OCI-LY1 (cell line): ENCODE data around the gene ZNF683.

Source experiments
- H2AFZ ChIP-seq: fragments of 200-600 bp; sonication (generic), shearing (Covaris generic); 2 replicates; pipeline ENCODE4 v1.6.0; 2014; ENCODE audit warnings: antibody characterized with exemption, mild to moderate bottlenecking, low read length
- H3F3A ChIP-seq: fragments of 200-600 bp; sonication (generic), shearing (Covaris generic); 2 replicates; pipeline ENCODE4 v1.6.0; 2014; ENCODE audit warnings: mild to moderate bottlenecking, antibody characterized with exemption, low read length, moderate library complexity; ENCODE audit not compliant: insufficient read depth
- H3K27ac ChIP-seq: fragments of 200-600 bp; sonication (generic); 2 replicates; pipeline ENCODE4 v1.5.1; 2014; ENCODE audit warnings: low read length, mixed run types, mild to moderate bottlenecking, low read depth; ENCODE audit not compliant: poor library complexity, severe bottlenecking
- H3K27me3 ChIP-seq: fragments of 200-600 bp; sonication (generic); 2 replicates; pipeline ENCODE4 v1.6.0; 2014; ENCODE audit warnings: antibody characterized with exemption, mild to moderate bottlenecking, low read length, moderate library complexity; ENCODE audit not compliant: insufficient read depth
- H3K36me3 ChIP-seq: fragments of 200-600 bp; sonication (generic); 2 replicates; pipeline ENCODE4 v1.6.1; 2014; ENCODE audit warnings: mild to moderate bottlenecking, antibody characterized with exemption, low read length, moderate library complexity, mixed read lengths; ENCODE audit not compliant: insufficient read depth
- H3K4me1 ChIP-seq: fragments of 200-600 bp; sonication (generic); 2 replicates; pipeline ENCODE4 v1.5.1; 2014; ENCODE audit warnings: mild to moderate bottlenecking, low read length, moderate library complexity; ENCODE audit not compliant: insufficient read depth, severe bottlenecking
- H3K4me2 ChIP-seq: fragments of 200-600 bp; sonication (generic), shearing (Covaris generic); 2 replicates; pipeline ENCODE4 v1.6.1; 2014; ENCODE audit warnings: low read length
- H3K4me3 ChIP-seq: fragments of 200-600 bp; sonication (generic); 2 replicates; pipeline ENCODE4 v1.5.1; 2014; ENCODE audit warnings: low read length, low read depth, mild to moderate bottlenecking, mixed read lengths; ENCODE audit not compliant: poor library complexity, severe bottlenecking
- H3K79me2 ChIP-seq: fragments of 200-600 bp; shearing (Covaris generic); 2 replicates; pipeline ENCODE4 v1.6.1; 2016; ENCODE audit warnings: mixed run types, low read length, mixed read lengths; ENCODE audit not compliant: insufficient read depth
- H3K9ac ChIP-seq: fragments of 200-600 bp; sonication (generic), shearing (Covaris generic); 2 replicates; pipeline ENCODE4 v1.6.1; 2014; ENCODE audit warnings: mild to moderate bottlenecking, low read length, mixed read lengths
- H3K9me2 ChIP-seq: fragments of 200-600 bp; sonication (generic), shearing (Covaris generic); 2 replicates; pipeline ENCODE4 v1.6.1; 2014; ENCODE audit warnings: low read depth, mild to moderate bottlenecking, low read length, mixed read lengths
- H3K9me3 ChIP-seq: fragments of 200-600 bp; shearing (Covaris generic); 2 replicates; pipeline ENCODE4 v1.6.1; 2014; ENCODE audit warnings: low read length, mixed read lengths
- H4K20me1 ChIP-seq: fragments of 200-600 bp; sonication (generic), shearing (Covaris generic); 2 replicates; pipeline ENCODE4 v1.6.0; 2016; ENCODE audit warnings: mild to moderate bottlenecking, low read length; ENCODE audit not compliant: insufficient read depth
- EZH2 ChIP-seq: fragments of 200-600 bp; sonication (generic), shearing (Covaris generic); IDR thresholded peaks from 2 replicates; pipeline ENCODE4 v1.8.0; 2017; ENCODE audit warnings: borderline replicate concordance, mixed run types, mild to moderate bottlenecking, antibody characterized with exemption, low read length, moderate library complexity, mixed read lengths
- TF ChIP-seq, protein P1 (sequence below): fragments of 200-600 bp; sonication (generic), shearing (Covaris generic); IDR thresholded peaks from 2 replicates; pipeline ENCODE4 v1.5.1; 2017; ENCODE audit warnings: mild to moderate bottlenecking, antibody characterized with exemption, low read length, moderate library complexity, mixed read lengths

ZNF683 gene

DNA sequence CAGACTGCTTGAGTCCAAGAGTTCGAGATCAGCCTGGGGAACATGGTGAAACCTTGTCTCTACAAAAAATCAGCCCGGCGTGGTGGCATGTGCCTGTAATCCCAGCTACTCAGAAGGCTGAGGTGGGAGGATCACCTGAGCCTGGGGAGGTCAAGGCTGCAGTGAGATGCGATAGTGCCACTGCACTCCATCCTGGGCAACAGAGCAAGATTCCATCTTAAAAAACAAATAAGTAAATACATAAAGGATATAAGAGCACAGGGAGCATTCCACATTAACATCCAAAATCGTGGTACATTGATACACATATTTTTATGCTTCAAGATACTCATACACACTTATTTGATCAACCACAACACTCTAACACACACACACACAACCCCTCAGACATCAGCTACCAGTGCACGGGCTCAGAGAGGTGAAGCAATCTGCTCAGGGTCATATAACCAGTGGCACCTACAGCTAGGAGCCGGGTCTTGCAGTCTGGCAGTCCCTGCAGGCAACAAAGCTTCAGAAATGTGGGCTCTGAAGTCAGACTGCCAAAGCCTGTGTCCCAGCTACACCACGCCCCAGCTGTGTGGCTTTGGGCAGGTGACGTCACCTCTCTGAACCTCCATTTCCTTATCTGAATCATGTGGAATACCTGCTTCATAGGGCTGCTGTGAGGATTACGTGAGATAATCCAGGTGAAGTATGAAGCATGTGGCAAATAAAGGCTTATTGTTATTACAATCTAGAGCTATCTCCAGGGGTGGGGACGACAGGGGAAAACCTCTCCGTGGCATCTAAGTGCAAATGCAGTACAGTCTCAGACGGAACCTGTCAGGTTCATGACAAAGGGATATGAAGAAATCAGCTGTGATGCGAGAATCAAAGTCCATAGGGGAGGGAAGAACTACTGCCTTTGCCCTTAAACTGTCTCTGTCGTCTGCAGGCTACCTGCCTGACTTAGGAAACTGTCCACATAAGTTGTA, 13.9 kb downstream of the ZNF683 start:
- no peak overlapping the region for H2AFZ ChIP-seq
- H4K20me1 ChIP-seq, result no peaks in the 10 kb centered on the region
- no peaks in the 10 kb centered on the region for H3K9me2 ChIP-seq
- no peak overlapping the region for H3K4me2 ChIP-seq
- H3F3A ChIP-seq, result no peaks in the 10 kb centered on the region
- no peaks in the 10 kb centered on the region for H3K36me3 ChIP-seq
- H3K27me3 ChIP-seq, result peaks cover 6% of the 10 kb centered on the region
- no peaks in the 10 kb centered on the region for H3K9me3 ChIP-seq
- no peak overlapping the region for H3K27ac ChIP-seq
- TF ChIP-seq, protein P1, sequence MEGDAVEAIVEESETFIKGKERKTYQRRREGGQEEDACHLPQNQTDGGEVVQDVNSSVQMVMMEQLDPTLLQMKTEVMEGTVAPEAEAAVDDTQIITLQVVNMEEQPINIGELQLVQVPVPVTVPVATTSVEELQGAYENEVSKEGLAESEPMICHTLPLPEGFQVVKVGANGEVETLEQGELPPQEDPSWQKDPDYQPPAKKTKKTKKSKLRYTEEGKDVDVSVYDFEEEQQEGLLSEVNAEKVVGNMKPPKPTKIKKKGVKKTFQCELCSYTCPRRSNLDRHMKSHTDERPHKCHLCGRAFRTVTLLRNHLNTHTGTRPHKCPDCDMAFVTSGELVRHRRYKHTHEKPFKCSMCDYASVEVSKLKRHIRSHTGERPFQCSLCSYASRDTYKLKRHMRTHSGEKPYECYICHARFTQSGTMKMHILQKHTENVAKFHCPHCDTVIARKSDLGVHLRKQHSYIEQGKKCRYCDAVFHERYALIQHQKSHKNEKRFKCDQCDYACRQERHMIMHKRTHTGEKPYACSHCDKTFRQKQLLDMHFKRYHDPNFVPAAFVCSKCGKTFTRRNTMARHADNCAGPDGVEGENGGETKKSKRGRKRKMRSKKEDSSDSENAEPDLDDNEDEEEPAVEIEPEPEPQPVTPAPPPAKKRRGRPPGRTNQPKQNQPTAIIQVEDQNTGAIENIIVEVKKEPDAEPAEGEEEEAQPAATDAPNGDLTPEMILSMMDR, result no peak
- TF ChIP-seq EZH2, result no peak
- peaks cover 11% of the 10 kb centered on the region for H3K4me1 ChIP-seq
- H3K79me2 ChIP-seq, result no peaks in the 10 kb centered on the region
- H3K9ac ChIP-seq, result no peak overlapping the region
- H3K4me3 ChIP-seq, result no peak overlapping the region

DNA sequence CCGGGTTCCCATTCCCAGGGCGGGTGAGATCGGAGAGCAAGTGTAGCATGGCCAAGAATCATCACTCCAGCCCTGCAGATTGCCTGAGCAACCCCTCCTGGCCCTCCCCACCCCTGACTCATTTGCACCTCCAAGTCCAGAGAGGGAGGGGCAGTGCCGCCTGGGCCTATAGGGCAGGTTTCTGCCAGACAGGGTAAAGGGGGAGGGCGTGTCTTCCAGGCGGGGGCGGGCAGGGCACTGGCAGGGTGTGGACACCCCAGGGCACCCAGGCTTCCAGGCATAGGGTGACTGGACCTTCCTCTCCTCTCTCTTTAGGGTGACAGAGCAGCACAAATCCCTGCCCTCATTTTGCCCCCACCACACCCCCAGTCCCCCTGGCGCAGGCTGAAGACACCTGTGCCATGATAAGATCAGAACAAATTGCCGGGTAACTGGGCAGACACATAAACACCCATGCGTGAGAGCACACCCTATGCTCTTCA, 15.4 kb downstream of the ZNF683 start:
- H3K36me3 ChIP-seq, result no peaks in the 10 kb centered on the region
- peaks cover 11% of the 10 kb centered on the region for H3K4me1 ChIP-seq
- H4K20me1 ChIP-seq, result no peaks in the 10 kb centered on the region
- H3K4me3 ChIP-seq, result no peak overlapping the region
- no peak overlapping the region for H2AFZ ChIP-seq
- no peak overlapping the region for H3K4me2 ChIP-seq
- H3K9me2 ChIP-seq, result no peaks in the 10 kb centered on the region
- H3F3A ChIP-seq, result no peaks in the 10 kb centered on the region
- no peak overlapping the region for H3K9ac ChIP-seq
- peaks cover 6% of the 10 kb centered on the region for H3K27me3 ChIP-seq
- H3K27ac ChIP-seq, result no peak overlapping the region
- H3K79me2 ChIP-seq, result no peaks in the 10 kb centered on the region
- TF ChIP-seq EZH2, result no peak
- TF ChIP-seq, protein P1, result no peak
- no peaks in the 10 kb centered on the region for H3K9me3 ChIP-seq

DNA sequence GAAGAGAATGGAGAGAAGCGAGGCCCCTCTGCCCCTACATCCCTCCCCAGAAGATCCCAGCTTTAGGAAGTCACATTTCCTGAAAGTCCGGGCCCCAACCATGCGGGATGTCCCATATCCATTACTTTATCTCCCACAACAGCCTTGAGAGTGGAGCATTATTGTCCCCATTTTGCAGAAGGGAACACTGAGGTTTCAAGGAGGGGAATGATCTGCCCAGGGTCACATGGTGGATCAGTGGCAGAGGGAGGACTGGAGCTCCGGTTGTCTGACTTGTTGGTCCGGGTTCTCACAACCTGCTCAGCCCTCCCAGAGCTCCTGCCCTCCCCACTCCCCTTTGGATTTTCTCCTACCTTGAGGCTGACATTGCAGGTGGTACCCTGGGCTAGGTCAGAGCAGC, 16.4 kb downstream of the ZNF683 start:
- Histone ChIP-seq H2AFZ (no peak overlapping the region), H3K9me2 (no peaks in the 10 kb centered on the region), H3K9me3 (no peaks in the 10 kb centered on the region), H3K79me2 (no peaks in the 10 kb centered on the region), H3K36me3 (no peaks in the 10 kb centered on the region), H3K4me2 (no peak overlapping the region), H3K9ac (no peak overlapping the region), H4K20me1 (no peaks in the 10 kb centered on the region), H3K4me1 (peaks cover 11% of the 10 kb centered on the region), H3F3A (no peaks in the 10 kb centered on the region), H3K27ac (no peak overlapping the region), H3K4me3 (no peak overlapping the region), H3K27me3 (peaks cover 3% of the 10 kb centered on the region)
- TF ChIP-seq EZH2, result no peak
